NCI-H510A (cell line): ENCODE measurements around the gene LRIT2.

ENCODE experiments used
- DNase-seq: peaks from one replicate; lab custom pipeline; 2025; lab: John Stamatoyannopoulos, UW

Gene LRIT2, protein sequence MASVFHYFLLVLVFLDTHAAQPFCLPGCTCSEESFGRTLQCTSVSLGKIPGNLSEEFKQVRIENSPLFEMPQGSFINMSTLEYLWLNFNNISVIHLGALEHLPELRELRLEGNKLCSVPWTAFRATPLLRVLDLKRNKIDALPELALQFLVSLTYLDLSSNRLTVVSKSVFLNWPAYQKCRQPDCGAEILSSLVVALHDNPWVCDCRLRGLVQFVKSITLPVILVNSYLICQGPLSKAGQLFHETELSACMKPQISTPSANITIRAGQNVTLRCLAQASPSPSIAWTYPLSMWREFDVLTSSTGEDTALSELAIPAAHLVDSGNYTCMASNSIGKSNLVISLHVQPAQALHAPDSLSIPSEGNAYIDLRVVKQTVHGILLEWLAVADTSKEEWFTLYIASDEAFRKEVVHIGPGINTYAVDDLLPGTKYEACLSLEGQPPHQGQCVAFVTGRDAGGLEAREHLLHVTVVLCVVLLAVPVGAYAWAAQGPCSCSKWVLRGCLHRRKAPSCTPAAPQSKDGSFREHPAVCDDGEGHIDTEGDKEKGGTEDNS

DNA sequence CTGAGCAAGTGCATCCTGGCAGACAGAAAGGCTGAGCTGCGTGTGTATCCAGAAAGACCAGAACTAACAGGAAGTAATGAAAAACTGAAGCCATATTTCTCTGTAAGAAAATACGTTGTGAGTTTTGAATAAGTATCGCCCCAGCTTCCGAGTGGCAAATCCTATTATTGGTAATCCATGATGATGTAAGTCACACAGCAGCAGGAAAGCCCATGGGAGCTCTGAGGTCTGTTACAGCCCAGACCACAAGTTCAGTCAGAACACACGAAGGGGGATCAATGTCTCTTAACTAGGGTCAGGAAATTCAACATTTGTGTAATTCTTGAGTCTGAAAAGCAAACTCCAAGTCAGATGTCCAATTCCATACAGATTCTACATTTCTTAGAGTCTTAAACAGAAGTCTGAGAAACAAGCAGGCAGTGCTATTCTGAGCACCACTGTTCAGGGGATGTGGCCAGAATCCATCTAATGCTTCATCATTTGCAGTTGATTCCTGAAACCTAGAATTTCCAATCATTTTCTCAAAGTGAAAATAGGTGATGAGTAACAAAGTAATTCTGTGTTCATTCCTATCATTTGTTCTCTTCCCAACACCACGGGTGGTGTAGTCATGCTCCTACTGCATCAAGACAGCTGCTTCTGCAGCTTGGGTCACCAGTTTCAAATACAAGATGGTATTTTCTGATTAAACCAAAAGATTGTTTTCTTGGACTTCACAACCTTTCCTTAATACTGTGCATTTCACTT, at the start of gene LRIT2:
TSS of gene LRIT2 (minus strand) at position 118 of the 747 bp plus-strand sequence. CDS start at position 94, 24 bp downstream.
- DNase-seq = no peak

- DNase-seq = peak; percentile 88
Measured at GRCh38 chr10:84270708-84271107, 45.4 kb upstream of the LRIT2 start.

- no peak for DNase-seq
Measured at GRCh38 chr10:84269773-84270172, 44.4 kb upstream of the LRIT2 start.

DNA sequence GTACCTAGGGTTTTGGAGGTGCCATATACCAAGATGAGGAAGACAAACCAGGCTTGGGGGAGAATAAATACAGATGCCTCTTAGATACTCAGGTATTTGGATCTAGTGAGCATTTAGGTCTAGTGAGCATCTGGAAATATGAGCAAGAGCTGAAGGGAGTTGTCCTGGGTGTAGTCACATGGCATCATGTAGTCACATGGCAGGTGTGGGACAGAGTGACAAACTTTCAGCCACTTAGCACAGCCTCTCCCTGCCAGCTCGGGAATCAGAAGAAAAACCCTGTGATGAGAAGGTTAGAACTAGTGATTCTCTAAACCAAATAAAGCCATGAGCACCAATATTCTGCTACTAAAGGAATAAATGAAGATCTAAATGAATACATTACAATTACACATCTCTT, 43.8 kb upstream of the LRIT2 start:
- peak; percentile 11 for DNase-seq

DNA sequence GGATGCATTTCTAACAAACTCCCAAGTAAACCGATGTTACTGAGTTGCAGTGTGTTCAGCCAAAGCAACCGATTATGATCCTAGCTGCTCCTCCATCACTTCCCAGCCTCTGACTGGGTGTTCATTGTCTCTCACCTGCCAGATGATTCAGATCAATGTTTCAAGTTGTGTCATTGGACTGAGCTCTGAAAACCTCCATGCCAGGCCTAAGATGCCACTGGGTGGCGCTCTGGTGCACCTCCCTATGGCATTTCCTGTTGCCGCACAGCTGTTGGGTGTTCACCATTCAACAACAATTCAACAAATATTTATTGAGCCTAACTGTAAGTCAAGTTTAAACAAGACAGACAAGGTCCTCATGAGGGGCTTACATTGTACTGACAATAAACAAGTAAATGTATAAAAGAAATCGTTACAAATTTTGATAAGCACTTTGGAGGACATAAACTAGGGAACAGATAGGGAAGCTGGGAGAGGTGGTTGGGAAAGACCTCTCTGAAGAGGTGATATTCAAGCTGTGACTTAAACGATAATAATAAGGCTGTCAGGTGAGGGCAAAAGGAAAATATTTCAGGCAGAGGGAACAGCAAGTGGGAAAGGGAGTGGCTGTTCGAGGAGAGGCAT, 42.3 kb upstream of the LRIT2 start:
- DNase-seq = peak; percentile 39

GRCh38 chr10:84265418-84265817, 40.1 kb upstream of the LRIT2 start:
- DNase-seq = peak; percentile 41

DNA sequence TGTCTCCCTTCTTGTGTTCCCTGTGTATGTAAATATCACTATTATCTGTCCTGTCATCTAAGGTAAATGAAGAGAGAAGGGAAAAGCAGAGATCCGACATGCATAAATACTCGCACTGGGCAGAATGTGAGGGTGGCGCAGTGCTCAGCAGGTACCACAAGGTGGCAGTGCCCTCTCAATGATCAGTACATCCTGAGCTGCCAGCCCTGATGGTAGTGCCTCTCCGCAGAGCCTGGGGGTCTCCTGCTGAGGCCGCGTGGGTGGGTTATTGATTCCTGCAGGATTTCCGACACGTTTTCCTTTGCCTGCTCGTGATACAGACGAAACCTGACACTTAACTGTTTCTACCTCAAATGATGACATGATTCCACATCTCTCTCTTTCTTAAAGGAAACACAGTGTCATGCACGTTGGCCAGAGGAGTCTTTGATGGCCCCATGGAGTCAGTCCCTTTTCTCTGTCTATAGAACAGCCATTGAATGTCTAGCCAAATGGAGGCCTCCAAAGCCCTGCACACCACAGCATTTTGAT, 39.3 kb upstream of the LRIT2 start:
- peak; percentile 45 for DNase-seq

DNA sequence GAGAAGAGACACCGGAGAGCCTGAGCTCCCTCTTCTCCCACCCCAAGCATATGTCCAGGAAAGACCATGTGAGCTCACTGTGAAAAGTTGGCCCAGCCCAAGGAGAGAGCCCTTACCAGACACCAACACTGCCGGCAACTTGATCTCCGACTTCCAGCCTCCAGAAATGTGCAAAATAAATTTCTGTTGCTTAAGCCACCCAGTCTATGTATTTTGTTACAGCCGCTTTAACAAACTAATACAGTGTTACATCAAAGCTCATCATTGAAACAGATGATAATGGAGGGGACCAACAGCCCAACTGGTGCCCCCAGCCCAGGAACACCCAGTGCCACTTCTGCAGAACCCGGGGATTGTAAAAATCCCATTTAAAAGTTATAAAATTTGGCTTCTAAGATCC, 38.4 kb upstream of the LRIT2 start:
- no peak for DNase-seq

DNA sequence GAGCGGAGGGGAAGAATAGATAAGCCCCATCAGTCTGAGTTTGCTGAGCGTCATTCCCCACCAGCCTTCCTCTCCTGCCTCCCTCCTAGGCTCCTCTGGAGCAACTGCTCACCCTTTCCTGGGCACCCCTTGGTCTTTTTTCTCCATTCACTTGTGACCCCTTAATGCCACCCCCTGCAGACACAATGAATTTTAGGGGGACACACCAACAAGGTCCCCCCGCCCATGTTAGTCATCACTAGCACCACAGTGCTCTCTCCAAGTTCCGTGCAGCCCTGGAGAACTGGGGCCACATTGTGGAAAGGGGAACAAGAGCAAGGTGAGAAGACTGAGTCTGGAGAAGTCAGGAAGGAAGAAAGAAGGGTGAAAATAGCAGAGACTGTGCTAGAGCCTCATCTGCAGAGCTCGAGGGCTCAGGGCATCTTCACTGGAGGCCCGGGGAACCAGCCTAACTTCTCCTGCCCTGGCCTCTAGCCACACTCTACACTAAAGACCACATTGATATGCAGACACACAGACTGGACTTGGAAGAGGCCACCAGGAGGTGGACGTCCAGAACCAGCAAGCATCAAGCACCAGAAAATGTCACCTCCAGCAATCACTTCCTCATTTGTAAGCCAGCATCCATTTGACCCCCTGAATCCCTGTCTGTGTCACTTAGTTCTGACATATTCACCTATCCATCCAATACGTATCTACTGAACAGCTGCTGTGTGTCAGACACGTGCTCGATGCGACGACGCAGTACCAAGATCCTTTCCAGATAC, 37.0 kb upstream of the LRIT2 start:
- DNase-seq = no peak

DNA sequence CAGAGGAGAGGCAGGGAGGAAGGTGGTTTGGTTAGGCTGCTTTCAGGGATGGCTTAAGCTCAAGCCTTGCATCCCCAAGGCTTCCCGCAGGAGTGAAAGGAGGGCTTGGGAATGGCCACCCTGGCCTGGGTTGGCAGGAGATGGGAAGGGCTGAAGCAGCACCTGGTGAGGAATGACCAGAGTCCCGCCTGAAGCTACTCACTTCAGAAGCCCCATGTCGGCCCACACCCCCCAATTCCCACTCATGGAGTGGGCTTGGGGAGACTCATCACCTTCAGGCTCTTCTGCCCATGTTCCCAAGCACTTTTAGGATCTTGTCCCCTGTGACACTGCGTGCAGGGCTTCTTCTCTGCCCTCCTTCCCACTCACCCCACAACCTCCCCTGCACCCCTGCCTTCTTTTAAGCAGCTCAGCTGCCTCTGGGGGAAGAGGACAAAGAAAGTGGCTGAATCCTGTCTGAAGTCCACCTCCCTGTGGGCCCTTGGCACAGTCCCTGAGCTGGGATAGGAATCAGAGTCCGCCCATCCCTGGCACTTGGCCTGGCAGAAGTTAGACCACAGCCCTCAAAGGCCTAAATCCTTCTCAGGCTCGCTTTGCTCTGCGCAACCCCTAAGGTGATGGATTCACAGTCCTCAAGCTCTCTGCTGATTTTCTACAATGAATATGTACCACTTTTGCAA, 36.0 kb upstream of the LRIT2 start:
- DNase-seq = no peak

DNA sequence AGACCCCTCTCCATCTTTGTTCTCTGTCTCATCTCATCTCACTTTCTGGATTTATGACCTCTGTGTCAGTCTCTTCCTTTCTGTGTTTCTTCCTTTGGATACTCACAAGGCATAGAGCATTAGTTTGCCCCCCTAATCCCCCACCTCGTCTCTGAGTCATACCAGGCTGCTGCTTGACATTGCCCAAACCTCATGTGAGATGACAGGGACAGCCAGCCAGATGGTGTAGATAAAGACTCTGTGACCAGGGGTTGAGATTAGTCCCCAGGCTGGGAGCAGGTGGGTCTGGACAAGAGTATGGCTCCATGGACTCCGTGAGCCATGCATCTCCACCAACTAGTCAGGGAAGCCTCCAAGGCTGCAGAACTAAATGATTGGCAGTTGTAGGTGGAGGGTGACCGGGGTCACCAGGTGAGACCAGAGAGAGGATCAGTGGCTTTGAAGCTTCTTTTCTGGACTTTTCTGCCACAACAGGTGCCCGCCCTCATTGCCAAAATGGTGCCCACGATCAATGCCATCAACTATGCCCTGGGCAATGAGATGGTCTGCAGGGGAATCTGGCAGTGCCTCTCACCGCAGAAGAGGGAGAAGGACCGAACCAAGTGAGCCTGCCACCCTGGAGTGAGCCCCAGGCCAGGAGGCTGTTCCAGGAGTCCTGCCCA, 32.8 kb upstream of the LRIT2 start:
- no peak for DNase-seq

- DNase-seq = no peak
Measured at GRCh38 chr10:84257343-84258020, 32.1 kb upstream of the LRIT2 start.

- DNase-seq = no peak
Measured at GRCh38 chr10:84256510-84257342, 31.4 kb upstream of the LRIT2 start.

- no peak for DNase-seq
Measured at GRCh38 chr10:84254552-84255478, 29.5 kb upstream of the LRIT2 start.

DNA sequence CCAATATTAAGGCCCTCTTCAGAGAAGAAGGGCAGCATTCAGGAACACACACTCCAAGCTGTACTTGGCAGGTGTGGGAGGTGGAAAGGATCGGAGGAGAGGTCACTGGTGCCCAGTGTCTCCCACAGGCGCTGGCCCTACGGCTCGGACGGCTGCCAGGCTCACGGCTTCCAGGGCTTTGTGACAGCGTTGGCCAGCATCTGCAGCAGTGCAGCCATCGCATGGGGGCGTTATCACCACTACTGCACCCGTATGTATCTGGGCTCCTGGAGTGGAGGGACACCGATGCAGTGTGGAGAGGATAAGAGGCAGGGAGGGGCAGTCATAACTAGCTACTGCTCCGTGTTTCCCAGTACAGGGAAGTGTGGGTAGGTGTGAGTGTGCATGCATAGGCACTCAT, 23.4 kb upstream of the LRIT2 start:
- DNase-seq = no peak

GRCh38 chr10:84247496-84247895, 22.2 kb upstream of the LRIT2 start:
- no peak for DNase-seq

GRCh38 chr10:84244651-84245270, 19.4 kb upstream of the LRIT2 start, which contains the start of gene RGR:
Gene RGR, plus strand, starts transcription at chr10:84245053. Its CDS starts 38 bp downstream, at chr10:84245091.
- DNase-seq = peak; percentile 9
